ENCODE measurements around the gene PC.

Gene PC

GRCh38 chr11:66853242-66854229 lies 104.6 kb downstream of the PC start:
- Histone ChIP-seq H3K9ac (ENCODE audit: low read depth, low read length) (no peak overlapping the region), H3K9me3 (ENCODE audit: insufficient read depth, low read depth, low read length) (no peaks in the 10 kb centered on the region), H3K27ac (ENCODE audit: low read length) (no peak overlapping the region), H3K4me1 (ENCODE audit: insufficient read depth, low read length) (peaks cover 8% of the 10 kb centered on the region; the same call in 1 of the 2 replicates), H3K27me3 (ENCODE audit: insufficient read depth, low read length) (no peaks in the 10 kb centered on the region), H3K4me3 (ENCODE audit: low read length) (no peak overlapping the region), H3K36me3 (ENCODE audit: insufficient read depth, low read depth, low read length) (0 out of 2 replicates have a peak, but pooled peaks cover 5% of the 10 kb centered on the region)

- Histone ChIP-seq H3K4me1 (ENCODE audit: insufficient read depth, low read length) (peaks cover 8% of the 10 kb centered on the region; the same call in 1 of the 2 replicates), H3K36me3 (ENCODE audit: insufficient read depth, low read depth, low read length) (peaks cover 13% of the 10 kb centered on the region), H3K9me3 (ENCODE audit: insufficient read depth, low read depth, low read length) (no peaks in the 10 kb centered on the region), H3K27ac (ENCODE audit: low read length) (no peak overlapping the region), H3K9ac (ENCODE audit: low read depth, low read length) (no peak overlapping the region), H3K27me3 (ENCODE audit: insufficient read depth, low read length) (no peaks in the 10 kb centered on the region), H3K4me3 (ENCODE audit: low read length) (no peak overlapping the region)
These were observed 105.5 kb downstream of the PC start for GRCh38 chr11:66852466-66853241.

GRCh38 chr11:66851698-66852465 lies 106.3 kb downstream of the PC start:
- Histone ChIP-seq H3K4me3 (ENCODE audit: low read length) (no peak overlapping the region), H3K9me3 (ENCODE audit: insufficient read depth, low read depth, low read length) (no peaks in the 10 kb centered on the region), H3K27ac (ENCODE audit: low read length) (no peak overlapping the region), H3K27me3 (ENCODE audit: insufficient read depth, low read length) (no peaks in the 10 kb centered on the region), H3K9ac (ENCODE audit: low read depth, low read length) (no peak overlapping the region), H3K4me1 (ENCODE audit: insufficient read depth, low read length) (peaks cover 8% of the 10 kb centered on the region; the same call in 1 of the 2 replicates), H3K36me3 (ENCODE audit: insufficient read depth, low read depth, low read length) (peaks cover 19% of the 10 kb centered on the region)

GRCh38 chr11:66851239-66851596 lies 107.0 kb downstream of the PC start:
- Histone ChIP-seq H3K27ac (ENCODE audit: low read length) (no peak overlapping the region), H3K27me3 (ENCODE audit: insufficient read depth, low read length) (no peaks in the 10 kb centered on the region), H3K9ac (ENCODE audit: low read depth, low read length) (no peak overlapping the region), H3K36me3 (ENCODE audit: insufficient read depth, low read depth, low read length) (peaks cover 26% of the 10 kb centered on the region), H3K9me3 (ENCODE audit: insufficient read depth, low read depth, low read length) (no peaks in the 10 kb centered on the region), H3K4me1 (ENCODE audit: insufficient read depth, low read length) (peaks cover 8% of the 10 kb centered on the region; the same call in 1 of the 2 replicates), H3K4me3 (ENCODE audit: low read length) (no peak overlapping the region)

- Histone ChIP-seq H3K36me3 (ENCODE audit: insufficient read depth, low read depth, low read length) (peaks cover 31% of the 10 kb centered on the region), H3K4me3 (ENCODE audit: low read length) (no peak overlapping the region), H3K9ac (ENCODE audit: low read depth, low read length) (no peak overlapping the region), H3K27me3 (ENCODE audit: insufficient read depth, low read length) (no peaks in the 10 kb centered on the region), H3K27ac (ENCODE audit: low read length) (no peak overlapping the region), H3K9me3 (ENCODE audit: insufficient read depth, low read depth, low read length) (no peaks in the 10 kb centered on the region), H3K4me1 (ENCODE audit: insufficient read depth, low read length) (peaks cover 7% of the 10 kb centered on the region; the same call in 1 of the 2 replicates)
These were observed 107.5 kb downstream of the PC start for GRCh38 chr11:66850588-66851238.

GRCh38 chr11:66850235-66850587 lies 108.0 kb downstream of the PC start:
- H3K4me1 ChIP-seq (ENCODE audit: insufficient read depth, low read length) = peaks cover 2% of the 10 kb centered on the region; the same call in 1 of the 2 replicates
- H3K27me3 ChIP-seq (ENCODE audit: insufficient read depth, low read length) = no peaks in the 10 kb centered on the region
- no peak overlapping the region; the same call in 1 of the 2 replicates for H3K9ac ChIP-seq (ENCODE audit: low read depth, low read length)
- no peak overlapping the region for H3K4me3 ChIP-seq (ENCODE audit: low read length)
- no peak overlapping the region for H3K27ac ChIP-seq (ENCODE audit: low read length)
- no peaks in the 10 kb centered on the region for H3K9me3 ChIP-seq (ENCODE audit: insufficient read depth, low read depth, low read length)
- H3K36me3 ChIP-seq (ENCODE audit: insufficient read depth, low read depth, low read length) = peaks cover 36% of the 10 kb centered on the region

GRCh38 chr11:66849501-66850234 lies 108.5 kb downstream of the PC start:
- Histone ChIP-seq H3K9ac (ENCODE audit: low read depth, low read length) (no peak overlapping the region), H3K4me1 (ENCODE audit: insufficient read depth, low read length) (no peaks in the 10 kb centered on the region), H3K9me3 (ENCODE audit: insufficient read depth, low read depth, low read length) (no peaks in the 10 kb centered on the region), H3K27me3 (ENCODE audit: insufficient read depth, low read length) (no peaks in the 10 kb centered on the region), H3K4me3 (ENCODE audit: low read length) (no peak overlapping the region), H3K36me3 (ENCODE audit: insufficient read depth, low read depth, low read length) (peaks cover 40% of the 10 kb centered on the region), H3K27ac (ENCODE audit: low read length) (no peak overlapping the region)

- H3K9ac ChIP-seq (ENCODE audit: low read depth, low read length) = no peak overlapping the region
- H3K4me1 ChIP-seq (ENCODE audit: insufficient read depth, low read length) = peaks cover 5% of the 10 kb centered on the region; the same call in 1 of the 2 replicates
- H3K27me3 ChIP-seq (ENCODE audit: insufficient read depth, low read length) = no peaks in the 10 kb centered on the region
- H3K4me3 ChIP-seq (ENCODE audit: low read length) = no peak overlapping the region
- H3K36me3 ChIP-seq (ENCODE audit: insufficient read depth, low read depth, low read length) = peaks cover 40% of the 10 kb centered on the region
- no peaks in the 10 kb centered on the region for H3K9me3 ChIP-seq (ENCODE audit: insufficient read depth, low read depth, low read length)
- no peak overlapping the region for H3K27ac ChIP-seq (ENCODE audit: low read length)
These were observed 109.3 kb downstream of the PC start for GRCh38 chr11:66848671-66849500.

- no peaks in the 10 kb centered on the region for H3K27me3 ChIP-seq (ENCODE audit: insufficient read depth, low read length)
- H3K27ac ChIP-seq (ENCODE audit: low read length) = no peak overlapping the region
- H3K9me3 ChIP-seq (ENCODE audit: insufficient read depth, low read depth, low read length) = no peaks in the 10 kb centered on the region
- no peak overlapping the region for H3K9ac ChIP-seq (ENCODE audit: low read depth, low read length)
- H3K36me3 ChIP-seq (ENCODE audit: insufficient read depth, low read depth, low read length) = peaks cover 40% of the 10 kb centered on the region
- H3K4me3 ChIP-seq (ENCODE audit: low read length) = no peak overlapping the region
- peaks cover 5% of the 10 kb centered on the region; the same call in 1 of the 2 replicates for H3K4me1 ChIP-seq (ENCODE audit: insufficient read depth, low read length)
These were observed 110.5 kb downstream of the PC start for GRCh38 chr11:66847461-66848232.
